ENCODE results near the gene AREG. TPM values are rescaled to one million over a fixed set of nuclear protein-coding genes. Genes with fewer than 3 reads are reported as not detected.

The AREG gene
- total and polyA plus RNA-seq, 3 donors from 2014 or later: 13.0 to 16.4 (median 14.2) TPM

DNA sequence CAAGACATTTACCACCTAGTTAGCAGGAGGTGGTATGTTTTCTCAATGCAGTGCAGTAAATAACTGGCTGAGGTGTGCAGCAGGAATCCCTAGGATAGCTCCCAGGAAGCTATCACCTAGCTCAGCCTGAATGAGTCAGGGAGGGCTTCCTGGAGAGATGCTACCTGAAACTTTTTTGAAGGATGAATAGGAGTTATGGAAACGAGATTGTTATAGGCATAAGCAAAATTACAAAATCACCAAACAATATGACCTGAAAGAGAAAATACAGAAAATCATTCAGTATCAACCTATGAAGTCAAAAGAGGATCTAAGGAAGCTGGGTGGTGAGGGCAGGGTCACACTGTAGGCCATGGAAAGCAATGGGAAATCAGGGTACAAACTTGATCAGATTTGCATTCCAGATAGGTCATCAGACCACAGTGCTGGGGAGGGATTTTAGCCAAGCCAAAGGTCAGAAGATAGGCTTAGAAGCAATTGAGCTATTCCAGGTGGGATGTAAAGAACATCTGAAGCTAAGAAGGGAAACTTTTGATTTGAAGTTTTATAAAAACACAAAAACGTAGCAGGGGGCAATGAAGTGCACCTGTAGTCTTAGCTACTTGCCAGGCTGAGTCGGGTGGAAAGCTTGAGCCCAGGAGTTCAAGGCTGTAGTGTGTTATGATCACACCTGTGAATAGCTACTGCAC is 11.3 kb downstream of the AREG start:
- TF ChIP-seq, protein P1, sequence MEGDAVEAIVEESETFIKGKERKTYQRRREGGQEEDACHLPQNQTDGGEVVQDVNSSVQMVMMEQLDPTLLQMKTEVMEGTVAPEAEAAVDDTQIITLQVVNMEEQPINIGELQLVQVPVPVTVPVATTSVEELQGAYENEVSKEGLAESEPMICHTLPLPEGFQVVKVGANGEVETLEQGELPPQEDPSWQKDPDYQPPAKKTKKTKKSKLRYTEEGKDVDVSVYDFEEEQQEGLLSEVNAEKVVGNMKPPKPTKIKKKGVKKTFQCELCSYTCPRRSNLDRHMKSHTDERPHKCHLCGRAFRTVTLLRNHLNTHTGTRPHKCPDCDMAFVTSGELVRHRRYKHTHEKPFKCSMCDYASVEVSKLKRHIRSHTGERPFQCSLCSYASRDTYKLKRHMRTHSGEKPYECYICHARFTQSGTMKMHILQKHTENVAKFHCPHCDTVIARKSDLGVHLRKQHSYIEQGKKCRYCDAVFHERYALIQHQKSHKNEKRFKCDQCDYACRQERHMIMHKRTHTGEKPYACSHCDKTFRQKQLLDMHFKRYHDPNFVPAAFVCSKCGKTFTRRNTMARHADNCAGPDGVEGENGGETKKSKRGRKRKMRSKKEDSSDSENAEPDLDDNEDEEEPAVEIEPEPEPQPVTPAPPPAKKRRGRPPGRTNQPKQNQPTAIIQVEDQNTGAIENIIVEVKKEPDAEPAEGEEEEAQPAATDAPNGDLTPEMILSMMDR (IDR thresholded peaks at IDR 0.05): no peak
- TF ChIP-seq POLR2A (IDR thresholded peaks at IDR 0.05): no peak
- H3K27ac ChIP-seq: no peak overlapping the region
- H3K36me3 ChIP-seq (ENCODE audit: low read depth, missing control alignments): no peaks in the 10 kb centered on the region
- intact Hi-C loops (cut with DNase I; ENCODE audit: low total_unique reads): no loop called here
- H3K4me1 ChIP-seq: no peaks in the 10 kb centered on the region
- no peaks in the 10 kb centered on the region for H3K27me3 ChIP-seq
- H3K9me3 ChIP-seq: no peaks in the 10 kb centered on the region
- DNase-seq: no peak
- 71% methylated on average over 3 of the region's 3 CpGs for WGBS, 2 donors
- H3K4me3 ChIP-seq: no peak overlapping the region

DNA sequence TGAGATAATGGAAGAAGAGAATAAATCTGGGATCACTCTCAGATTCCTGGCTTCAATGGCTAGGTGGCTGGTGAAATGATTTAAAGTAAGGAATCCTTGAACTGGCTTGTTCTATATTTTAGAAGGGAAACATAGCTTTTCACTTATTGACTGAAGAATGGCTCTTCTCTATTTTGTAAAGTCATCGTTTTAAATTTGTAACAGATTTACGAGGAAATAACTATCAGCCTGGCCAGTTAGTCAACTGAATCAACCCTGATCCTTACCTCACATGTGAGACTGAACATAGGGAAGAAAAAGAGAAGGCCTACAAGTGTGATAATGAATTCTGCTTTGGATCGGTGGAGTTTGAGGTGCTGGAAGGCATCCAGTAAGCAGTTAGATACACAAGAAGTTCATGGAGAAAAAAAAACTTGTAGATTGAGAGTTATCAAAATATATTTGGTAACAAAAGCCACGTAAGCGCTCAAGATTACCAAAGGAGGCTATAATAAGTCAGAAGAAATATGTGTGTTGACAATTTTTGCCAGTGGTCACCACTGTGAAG is 12.0 kb downstream of the AREG start:
- Histone ChIP-seq H3K4me1 (no peaks in the 10 kb centered on the region), H3K27me3 (no peaks in the 10 kb centered on the region), H3K4me3 (no peak overlapping the region), H3K27ac (no peak overlapping the region), H3K9me3 (no peaks in the 10 kb centered on the region), H3K36me3 (ENCODE audit: low read depth, missing control alignments) (no peaks in the 10 kb centered on the region)
- no peak for TF ChIP-seq POLR2A (IDR thresholded peaks at IDR 0.05)
- TF ChIP-seq, protein P1 (IDR thresholded peaks at IDR 0.05): no peak
- WGBS, 2 donors: 73 to 74% methylated on average over 5 of the region's 5 CpGs
- intact Hi-C loops (cut with DNase I; ENCODE audit: low total_unique reads): no loop called here
- no peak for DNase-seq

DNA sequence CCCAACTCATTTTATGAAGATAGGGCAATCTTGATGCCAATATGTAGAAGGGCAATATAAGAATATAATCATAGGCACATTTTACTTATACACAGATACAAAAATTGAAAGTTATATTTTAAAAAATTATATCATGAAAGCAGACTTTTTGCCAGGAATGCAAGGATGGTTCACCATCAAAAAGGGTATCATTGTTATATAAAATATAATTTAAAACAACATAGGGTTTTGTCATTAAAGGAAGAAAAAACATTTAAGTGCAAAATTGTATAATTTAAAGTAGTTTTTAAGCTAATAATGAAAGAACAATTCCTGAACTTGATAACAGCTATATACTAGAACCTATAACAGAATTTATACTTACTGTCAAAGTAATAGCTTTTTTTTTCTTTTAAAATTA is 15.9 kb downstream of the AREG start:
- no peak for TF ChIP-seq POLR2A (IDR thresholded peaks at IDR 0.05)
- TF ChIP-seq, protein P1 (IDR thresholded peaks at IDR 0.05): no peak
- intact Hi-C loops (cut with DNase I; ENCODE audit: low total_unique reads): no loop called here
- Histone ChIP-seq H3K27me3 (no peaks in the 10 kb centered on the region), H3K9me3 (no peaks in the 10 kb centered on the region), H3K36me3 (ENCODE audit: low read depth, missing control alignments) (no peaks in the 10 kb centered on the region), H3K27ac (no peak overlapping the region), H3K4me1 (no peaks in the 10 kb centered on the region), H3K4me3 (no peak overlapping the region)
- no peak for DNase-seq

DNA sequence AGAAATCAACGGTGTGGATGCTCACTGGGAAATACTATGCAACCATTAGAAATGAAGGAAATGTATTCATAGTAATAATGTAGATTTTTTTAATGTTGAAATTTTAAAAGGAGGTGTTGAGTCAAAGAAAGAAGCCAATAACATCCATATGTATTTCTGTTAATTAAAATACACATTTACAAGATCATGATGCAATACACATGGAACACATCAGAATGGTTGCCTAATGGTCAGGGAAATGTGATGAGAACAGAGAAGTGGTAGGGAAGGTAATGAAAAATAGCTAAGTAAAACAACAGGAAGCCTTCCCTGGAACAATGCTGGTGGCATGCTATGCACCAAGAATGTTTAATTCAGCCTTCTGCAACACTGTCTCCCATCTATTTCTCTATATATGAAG is 18.2 kb downstream of the AREG start:
- Histone ChIP-seq H3K27ac (no peak overlapping the region), H3K4me1 (no peaks in the 10 kb centered on the region), H3K4me3 (no peak overlapping the region), H3K9me3 (no peaks in the 10 kb centered on the region), H3K36me3 (ENCODE audit: low read depth, missing control alignments) (no peaks in the 10 kb centered on the region), H3K27me3 (no peaks in the 10 kb centered on the region)
- no peak for DNase-seq
- 94 to 100% methylated on average over 1 of the region's 1 CpG for WGBS, 2 donors
- no peak for TF ChIP-seq POLR2A (IDR thresholded peaks at IDR 0.05)
- TF ChIP-seq, protein P1 (IDR thresholded peaks at IDR 0.05): no peak
- intact Hi-C loops (cut with DNase I; ENCODE audit: low total_unique reads): no loop called here

DNA sequence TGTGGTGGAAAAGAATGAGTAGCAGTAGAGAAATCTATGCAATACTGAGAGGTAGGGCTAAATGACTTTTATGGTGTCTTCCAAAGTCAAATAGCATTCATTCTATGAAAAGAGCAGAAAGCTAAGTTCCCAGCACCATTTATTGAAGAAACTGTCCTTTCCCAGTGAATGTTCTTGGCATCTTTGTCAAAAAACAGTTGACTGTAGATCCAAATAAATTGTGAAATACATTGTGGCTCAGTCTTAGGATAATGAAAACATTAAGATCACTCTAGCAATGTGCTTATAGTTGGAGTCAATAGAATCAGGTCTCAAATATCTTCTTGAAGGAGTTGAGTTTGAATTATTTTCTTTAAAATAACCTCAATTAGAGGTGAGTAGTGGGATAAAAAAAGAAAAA is 19.4 kb downstream of the AREG start:
- Histone ChIP-seq H3K36me3 (ENCODE audit: low read depth, missing control alignments) (no peaks in the 10 kb centered on the region), H3K9me3 (no peaks in the 10 kb centered on the region), H3K4me3 (no peak overlapping the region), H3K4me1 (no peaks in the 10 kb centered on the region), H3K27me3 (no peaks in the 10 kb centered on the region), H3K27ac (no peak overlapping the region)
- no peak for DNase-seq
- intact Hi-C loops (cut with DNase I; ENCODE audit: low total_unique reads): no loop called here
- no peak for TF ChIP-seq POLR2A (IDR thresholded peaks at IDR 0.05)
- TF ChIP-seq, protein P1 (IDR thresholded peaks at IDR 0.05): no peak
